DMS79 (cell line): Measurements from ENCODE around the gene ANP32B.
"Not testable (repeated sequence)": the region's sequence is repeated elsewhere in the genome, so short reads cannot be mapped to it uniquely, and the experiment has no call there.

Experiments
- DNase-seq: peaks from one replicate; lab custom pipeline; 2025; lab: John Stamatoyannopoulos, UW

Gene ANP32B

GRCh38 chr9:97963232-97963631 lies 19.9 kb upstream of the ANP32B start:
- no peak for DNase-seq

DNA sequence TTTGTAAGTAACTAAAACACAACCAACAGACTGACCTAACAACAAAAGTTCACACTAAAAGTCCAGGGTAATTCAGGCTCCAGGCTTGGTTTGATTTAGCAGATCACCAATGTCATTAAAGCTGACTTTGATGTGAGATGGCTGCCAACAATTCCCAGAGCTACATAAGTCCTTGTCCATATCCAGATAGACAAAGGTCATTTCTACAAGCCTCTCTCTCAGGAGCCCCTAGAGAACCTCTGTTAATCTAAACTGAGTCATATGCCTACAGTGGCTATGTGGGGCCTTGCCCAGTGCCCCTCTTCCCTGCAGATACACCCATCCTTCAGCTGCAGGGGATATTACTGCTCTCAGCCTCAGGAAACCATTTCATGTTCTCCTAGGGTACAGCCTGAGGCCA lies 18.2 kb upstream of the ANP32B start:
- no peak for DNase-seq

- no peak for DNase-seq
Measured at GRCh38 chr9:97966493-97966892, 16.6 kb upstream of the ANP32B start.

DNA sequence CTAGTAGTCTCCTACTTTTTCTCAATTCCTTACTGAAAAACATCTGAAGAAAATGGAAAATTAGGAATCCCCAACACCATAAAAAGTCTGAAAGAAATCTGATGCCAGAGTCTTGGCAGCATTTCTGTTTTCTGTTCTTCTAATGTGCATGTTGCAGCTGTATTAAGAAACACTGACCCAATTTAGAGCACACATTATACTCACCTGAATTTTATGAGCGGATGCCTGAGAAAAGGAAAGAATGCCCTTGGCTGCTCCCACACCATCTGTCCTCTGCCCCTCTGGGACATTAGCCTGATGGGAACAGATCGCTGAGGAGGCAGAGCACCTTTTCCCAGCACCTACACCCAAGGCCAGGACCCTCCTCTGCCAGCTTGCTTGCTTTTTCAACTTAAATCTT lies 14.1 kb upstream of the ANP32B start:
- no peak for DNase-seq

GRCh38 chr9:97970165-97970564 lies 13.0 kb upstream of the ANP32B start:
- DNase-seq, result no peak

GRCh38 chr9:97972753-97973152 lies 10.4 kb upstream of the ANP32B start:
- no peak for DNase-seq

- no peak for DNase-seq
Measured at GRCh38 chr9:97975376-97975775, 7.8 kb upstream of the ANP32B start.

DNA sequence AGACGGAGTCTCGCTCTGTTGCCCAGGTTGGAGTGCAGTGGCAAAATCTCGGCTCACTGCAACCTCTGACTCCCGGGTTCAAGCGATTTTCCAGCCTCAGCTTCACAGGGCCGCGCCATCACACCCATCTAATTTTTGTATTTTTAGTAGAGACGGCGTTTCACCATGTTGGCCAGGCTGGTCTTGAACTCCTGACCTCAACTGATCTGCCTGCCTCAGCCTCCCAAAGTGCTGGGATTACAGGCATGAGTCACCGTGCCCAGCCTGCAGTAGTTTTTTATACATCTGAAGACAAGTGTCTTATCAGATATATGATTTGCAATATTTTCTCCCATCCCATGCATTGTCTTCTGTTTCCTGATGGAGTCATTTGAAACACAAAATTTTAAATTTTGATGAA lies 6.5 kb upstream of the ANP32B start:
- DNase-seq, result not testable (repeated sequence)

DNA sequence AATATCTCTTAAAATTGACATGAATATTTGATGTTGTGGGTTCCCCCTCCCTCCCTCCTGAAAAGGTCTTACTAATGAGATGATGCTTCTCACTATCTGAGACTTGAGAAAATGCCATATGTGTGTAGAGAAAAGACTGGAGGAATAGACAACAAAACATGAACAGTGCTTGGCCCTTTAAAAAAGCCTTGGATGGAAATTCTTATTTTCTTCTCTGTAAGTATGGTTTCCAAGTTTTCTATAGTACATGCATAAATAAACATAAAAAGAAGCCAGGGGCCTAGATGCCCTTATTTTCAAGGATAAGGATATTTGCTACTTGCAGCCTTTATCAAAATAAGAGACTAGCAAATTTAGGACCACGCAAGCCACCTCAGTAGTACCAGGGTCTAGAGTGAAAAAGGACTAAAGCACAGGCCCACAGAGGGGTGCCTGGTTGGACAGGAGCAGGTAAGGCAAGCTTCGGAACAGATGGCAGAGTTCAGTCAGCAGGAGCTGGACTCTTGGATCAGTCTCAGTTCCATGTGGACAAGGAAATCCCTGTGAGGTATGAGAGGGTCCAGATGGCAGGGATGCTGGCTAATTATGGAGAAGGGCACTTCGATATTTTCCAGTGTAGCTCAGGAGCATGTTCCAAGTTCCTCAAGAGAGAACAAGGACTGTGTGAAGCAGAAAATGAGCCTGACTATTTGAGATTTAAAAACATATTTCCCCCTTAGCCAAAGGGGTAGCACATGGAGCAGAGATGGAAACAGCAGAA lies 4.6 kb upstream of the ANP32B start:
- DNase-seq, result no peak

DNA sequence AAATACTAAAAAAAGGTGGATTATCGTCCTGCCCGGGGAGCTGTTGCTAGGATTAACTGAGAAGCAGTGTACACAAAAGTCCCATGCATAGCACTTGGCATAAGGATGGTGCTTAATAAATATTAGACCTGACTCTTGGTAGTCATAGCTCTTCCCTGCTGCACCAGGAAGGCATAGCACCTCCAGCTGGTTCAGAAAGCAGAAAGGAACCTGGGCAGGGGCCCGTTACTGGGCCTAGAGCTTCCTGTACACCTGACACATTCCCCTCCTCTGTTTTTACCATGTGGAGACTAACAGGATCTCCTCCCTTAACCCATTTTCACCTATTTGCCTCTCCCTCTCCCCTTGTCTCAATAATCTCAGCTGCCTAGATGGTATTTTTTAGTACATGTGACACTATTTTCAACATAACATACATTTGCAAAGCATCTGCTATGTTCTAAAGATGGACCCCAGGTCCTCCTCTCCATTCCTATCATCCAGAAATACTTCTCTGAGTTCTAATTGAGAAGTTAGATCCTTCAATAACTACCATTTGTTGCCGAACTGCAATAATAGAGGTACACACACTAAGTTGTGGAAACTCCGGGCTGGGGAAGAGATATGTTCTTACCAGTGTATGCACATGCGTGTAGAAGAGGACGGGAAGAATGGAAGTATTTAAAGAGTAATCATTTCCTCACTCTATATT lies 3.2 kb upstream of the ANP32B start:
- no peak for DNase-seq

DNA sequence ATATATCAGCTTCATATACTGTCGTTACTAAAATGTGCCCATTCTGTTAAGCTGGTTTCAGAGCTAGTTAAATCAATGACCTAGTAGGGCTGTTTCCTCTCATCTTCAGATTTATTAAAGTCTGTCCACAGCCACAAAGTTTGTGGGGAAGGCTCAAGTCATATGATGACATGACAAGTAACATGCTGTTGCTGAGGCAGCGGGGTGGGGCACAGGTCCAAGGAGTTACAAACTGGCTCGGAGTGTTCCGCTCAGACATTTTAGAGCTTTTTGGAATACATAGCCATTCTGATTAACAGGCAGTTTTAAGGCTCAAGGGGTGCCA lies 2.7 kb upstream of the ANP32B start:
- no peak for DNase-seq

DNA sequence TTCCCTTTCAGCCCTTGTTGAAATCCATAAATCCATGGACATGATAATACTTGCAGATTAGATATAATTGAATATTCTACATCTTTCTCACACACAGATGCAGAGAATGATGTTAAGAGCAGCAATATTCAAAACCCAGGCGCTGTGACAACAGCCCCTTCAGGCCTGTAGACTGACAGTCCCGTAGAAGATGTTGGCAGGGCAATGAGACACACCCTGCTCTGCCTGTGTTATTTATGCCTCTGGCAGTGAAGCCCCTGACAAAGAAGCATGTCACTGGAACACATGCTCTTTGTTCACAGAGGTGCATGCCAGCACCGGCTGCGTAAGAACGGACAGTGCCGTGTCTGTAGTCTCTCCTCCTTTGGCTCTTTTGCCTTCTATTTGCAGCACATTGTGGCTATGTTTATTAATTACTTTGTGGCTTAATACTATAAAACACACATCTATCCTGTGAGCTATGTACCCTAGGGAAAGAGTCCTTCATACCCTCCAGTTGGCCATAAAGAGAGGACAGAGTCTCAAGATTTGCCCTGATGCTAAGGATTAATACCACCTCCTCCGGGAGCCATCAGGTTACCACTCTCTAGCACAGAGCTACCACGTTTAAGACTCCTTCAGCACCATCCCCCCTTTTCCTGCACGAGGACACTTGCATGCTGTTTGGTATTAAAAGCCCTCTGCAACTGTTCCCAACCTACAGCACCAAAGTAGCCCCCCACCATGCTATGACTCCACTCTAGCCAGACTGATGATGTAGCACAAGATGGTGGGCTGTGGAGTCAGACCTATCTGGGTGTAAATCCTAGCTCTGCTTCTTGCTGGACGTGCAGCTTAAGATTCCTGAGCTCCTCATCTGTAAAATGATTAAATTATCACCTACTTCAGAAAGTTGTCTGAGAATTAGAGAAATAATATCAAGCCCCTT lies 2.0 kb upstream of the ANP32B start:
- DNase-seq, result no peak

DNA sequence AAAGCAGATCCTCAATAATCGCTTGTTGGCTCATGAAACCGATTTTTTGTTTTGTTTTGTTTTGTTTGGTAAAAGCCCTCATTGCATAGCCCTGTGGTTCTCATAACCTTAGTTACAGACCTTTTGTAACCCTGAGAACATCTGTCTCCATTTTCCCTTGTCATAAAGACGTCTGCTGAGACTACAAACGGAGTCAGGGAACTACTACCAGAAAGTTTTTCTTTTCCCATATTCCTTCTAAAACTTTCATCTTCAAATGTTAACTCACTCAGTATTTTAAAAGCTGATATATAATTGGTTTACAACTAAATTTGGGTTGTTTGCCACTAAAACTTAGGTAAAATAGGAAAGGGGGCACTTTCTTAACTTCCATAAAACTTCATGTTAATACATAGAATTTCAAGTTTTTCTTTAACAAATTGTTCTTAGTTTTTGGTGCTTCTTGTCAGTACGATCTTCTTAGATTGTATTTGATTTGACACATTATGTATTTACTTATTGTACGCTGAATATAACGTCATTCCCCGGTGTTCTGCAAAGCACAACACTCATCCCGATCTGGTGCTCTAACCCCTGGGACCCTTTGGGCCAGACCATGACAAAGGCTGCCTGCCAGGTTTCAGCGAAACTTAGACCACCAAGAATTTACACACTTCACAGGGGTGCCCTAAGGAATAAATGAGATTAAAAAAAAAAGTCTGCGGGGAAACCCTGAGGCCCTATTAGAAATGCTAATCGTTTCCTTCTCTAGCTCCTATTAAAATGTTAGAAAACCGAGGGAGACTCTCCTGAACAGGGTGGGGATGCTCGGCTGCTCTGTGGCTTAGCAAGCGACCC lies 1.1 kb upstream of the ANP32B start:
- no peak for DNase-seq

- DNase-seq, result no peak
Measured at GRCh38 chr9:97983589-97984187, 547 bp downstream of the ANP32B start.

DNA sequence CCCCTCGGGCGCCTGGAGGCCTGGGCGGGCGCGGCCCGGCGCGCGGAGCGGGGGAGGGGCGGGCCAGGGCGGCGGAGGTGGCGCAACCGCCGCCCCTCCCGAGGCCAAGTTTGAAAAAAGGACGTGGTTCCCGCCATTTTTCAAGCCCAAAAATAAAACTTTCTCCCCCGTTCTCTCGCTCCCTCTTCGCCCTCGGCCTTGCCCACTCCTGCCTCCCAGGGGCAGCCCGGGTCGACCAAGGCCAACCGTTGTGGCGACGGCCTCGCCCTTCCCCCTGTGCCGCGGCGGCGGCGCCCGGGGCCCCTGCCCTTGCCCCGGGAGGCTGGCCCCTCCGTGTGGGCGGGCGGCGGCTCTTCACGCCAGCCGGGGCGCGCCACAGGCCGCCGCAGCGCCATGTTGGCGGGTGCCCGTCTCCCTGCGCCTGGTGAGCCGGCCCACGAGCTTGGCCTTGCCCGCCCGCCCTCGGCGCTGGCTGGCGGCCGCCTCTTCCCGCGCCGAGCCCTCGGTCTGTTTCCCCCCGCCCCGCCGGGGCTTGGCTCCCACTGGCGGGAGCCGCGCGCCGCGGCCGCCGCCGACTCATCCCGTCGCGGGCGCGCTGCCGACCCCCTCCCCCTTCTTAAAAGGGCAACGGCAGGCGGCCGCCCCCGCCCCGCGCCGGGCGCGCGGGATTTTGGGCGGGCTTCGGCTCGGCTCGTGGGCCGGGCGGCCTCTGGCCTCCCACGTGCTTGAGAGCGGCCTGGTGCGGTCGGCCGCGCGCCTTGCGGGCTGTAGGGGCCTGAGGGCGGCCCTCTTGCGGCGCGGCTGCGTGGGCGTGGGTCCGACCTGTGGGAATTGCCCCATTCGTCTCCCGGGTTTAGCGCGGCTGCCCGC lies 1.3 kb downstream of the ANP32B start:
- DNase-seq, result peak; percentile 8

- DNase-seq, result peak; percentile 4
Measured at GRCh38 chr9:97985058-97985861, 2.1 kb downstream of the ANP32B start.

GRCh38 chr9:97987487-97987886 lies 4.3 kb downstream of the ANP32B start:
- no peak for DNase-seq

- no peak for DNase-seq
Measured at GRCh38 chr9:97990259-97990658, 7.1 kb downstream of the ANP32B start.

- DNase-seq, result no peak
Measured at GRCh38 chr9:97991818-97992217, 8.7 kb downstream of the ANP32B start.

DNA sequence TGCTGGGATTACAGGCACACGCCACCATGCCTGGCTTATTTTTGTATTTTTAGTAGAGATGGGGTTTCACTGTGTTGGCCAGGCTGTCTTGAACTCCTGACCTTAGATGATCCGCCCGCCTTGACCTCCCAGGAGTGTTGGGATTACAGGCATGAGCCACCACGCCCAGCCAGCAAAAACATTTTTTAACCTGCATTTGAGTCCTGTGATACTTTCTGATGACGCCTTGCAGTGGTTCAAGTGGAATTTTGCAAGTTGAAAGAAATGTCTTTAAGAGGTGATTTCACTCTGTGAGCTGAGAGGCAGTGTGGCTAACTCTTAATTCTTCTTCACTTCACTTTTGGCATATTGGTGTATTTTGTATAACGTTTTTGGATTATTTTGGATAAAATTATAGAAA lies 9.1 kb downstream of the ANP32B start:
- DNase-seq, result no peak
